Fibroblast of skin of right biceps (primary cell): ENCODE data around the gene SETX.

Experiments
- DNase-seq: peaks from one replicate; pipeline ENCODE4 v3.0.0-alpha.2; 2013

SETX gene

DNA sequence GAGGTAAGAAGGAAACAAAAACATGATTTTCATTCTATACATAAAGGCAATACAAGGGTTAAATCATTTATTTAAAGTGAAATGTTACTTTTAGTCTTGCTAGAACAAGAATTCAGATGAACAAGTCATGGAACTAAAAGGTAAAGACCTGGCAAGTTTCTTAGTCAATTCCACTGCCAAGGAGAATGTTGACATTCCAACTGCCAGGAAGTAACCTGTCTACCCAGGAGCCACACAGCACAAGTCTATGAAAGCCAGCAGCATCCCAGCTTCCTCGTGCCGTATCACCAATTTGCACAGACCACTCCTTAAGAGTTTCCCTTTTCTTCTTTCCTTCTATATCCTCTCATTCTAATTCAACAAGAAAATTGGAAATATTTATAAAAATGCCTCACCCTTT, 79.9 kb downstream of the SETX start:
- no peak for DNase-seq

DNA sequence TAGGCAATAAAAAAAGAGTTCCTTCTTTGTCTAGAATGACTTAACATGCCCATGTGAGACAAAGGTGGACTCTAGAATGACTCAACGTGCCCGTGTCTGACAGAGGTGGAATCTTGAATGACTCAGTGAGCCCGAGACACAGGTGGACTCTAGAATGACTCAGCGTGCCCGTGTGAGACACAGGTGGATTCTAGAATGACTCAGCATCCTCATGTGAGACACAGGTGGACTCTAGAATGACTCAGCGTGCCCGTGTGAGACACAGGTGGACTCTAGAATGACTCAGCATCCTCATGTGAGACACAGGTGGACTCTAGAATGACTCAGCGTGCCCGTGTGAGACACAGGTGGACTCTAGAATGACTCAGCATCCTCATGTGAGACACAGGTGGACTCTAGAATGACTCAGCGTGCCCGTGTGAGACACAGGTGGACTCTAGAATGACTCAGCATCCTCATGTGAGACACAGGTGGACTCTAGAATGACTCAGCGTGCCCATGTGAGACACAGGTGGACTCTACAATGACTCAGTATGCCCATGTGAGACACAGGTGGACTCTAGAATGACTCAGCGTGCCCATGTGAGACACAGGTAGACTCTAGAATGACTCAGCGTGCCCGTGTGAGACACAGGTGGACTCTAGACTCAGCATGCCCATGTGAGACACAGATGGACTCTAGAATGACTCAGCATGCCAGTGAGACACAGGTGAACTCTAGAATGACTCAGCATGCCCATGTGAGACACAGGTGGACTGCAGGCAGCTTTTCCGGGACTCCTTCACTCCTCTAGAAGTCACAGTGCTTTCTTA, 84.9 kb downstream of the SETX start:
- peak; percentile 17 for DNase-seq

DNA sequence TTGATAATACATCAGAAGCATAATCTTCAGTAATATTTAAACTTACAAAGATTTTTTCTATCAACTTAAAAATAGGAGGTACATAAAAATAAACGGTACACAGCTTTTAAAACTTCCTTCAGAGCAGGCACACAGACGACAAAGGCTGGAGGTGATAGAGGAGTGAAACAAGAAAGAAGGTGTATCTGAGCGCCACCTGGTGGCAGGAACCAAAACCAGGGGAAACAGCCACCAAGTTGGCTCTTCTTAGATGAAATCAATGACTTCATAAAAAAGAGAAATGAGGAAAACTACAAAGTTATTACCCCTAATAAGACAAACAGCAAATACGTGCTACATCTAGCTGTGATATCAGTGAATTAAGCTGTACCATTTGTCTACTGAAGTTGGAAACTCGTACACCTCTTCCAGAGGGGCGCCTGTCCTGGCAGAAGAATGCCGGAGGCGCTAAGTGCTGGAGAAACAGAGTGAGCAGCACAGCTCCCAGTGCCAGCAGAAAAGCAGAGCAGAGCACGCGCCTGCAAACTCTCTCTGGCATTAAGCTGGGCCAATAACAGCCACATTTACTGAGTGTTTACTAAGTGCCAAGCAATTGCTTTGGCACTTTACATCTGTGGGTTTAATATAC, 85.9 kb downstream of the SETX start:
- peak; percentile 48 for DNase-seq

DNA sequence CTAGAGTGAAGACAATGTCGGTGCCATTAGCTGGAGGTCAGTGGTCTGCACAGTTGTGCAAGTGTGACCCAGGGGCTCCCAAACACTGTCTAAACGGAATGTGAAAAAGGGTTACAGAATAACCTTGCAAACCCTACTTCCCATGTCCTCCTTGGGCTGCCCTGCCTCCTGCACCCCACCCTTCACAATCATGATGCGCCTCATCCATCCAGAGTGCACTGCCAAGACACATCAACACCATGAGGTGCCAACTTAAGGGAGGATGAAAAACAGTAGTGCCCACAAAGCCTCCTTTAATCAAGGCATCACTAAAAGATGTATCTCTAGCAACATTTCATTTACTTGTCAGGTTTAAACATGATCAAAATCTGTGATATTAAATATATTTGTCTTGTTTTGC, 87.1 kb downstream of the SETX start:
- no peak for DNase-seq

DNA sequence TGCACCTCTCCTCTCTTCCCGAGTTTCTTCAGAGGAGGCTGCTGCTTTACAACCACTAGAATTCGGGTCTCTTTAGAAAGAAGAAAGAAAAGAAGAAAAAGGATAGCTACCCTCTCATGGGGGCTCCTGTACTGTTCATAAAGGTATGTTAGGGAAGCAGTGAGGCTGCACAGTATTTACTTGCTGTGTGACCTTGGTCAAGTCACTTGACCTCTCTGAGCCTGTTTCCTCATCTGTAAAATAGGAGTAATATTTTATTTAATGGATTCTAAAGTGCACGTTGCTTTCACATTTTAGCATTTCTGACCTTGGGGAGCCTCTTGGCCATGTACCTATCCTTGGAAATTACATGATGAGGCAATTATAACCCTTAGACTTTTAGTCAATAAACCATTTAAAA, 88.8 kb downstream of the SETX start:
- DNase-seq: no peak

DNA sequence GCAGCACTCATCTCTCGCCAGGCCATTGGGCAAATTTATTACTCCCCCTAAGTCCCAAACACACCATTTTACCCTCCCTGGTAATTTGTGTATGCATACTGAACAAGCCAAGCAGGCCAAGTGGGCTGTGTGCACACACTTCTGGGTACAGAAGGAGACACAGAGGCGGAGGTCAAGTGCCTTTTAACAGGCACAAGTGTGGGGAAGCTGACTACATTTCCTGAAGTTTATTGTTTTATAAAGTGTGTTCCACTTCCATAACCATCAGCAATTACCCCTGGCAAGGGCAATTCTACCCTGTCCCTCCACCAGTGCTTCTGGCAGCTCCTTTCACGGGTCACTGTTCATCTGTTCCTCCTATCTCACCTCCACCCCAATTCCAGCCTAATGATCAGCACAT, 93.9 kb downstream of the SETX start:
- no peak for DNase-seq

DNA sequence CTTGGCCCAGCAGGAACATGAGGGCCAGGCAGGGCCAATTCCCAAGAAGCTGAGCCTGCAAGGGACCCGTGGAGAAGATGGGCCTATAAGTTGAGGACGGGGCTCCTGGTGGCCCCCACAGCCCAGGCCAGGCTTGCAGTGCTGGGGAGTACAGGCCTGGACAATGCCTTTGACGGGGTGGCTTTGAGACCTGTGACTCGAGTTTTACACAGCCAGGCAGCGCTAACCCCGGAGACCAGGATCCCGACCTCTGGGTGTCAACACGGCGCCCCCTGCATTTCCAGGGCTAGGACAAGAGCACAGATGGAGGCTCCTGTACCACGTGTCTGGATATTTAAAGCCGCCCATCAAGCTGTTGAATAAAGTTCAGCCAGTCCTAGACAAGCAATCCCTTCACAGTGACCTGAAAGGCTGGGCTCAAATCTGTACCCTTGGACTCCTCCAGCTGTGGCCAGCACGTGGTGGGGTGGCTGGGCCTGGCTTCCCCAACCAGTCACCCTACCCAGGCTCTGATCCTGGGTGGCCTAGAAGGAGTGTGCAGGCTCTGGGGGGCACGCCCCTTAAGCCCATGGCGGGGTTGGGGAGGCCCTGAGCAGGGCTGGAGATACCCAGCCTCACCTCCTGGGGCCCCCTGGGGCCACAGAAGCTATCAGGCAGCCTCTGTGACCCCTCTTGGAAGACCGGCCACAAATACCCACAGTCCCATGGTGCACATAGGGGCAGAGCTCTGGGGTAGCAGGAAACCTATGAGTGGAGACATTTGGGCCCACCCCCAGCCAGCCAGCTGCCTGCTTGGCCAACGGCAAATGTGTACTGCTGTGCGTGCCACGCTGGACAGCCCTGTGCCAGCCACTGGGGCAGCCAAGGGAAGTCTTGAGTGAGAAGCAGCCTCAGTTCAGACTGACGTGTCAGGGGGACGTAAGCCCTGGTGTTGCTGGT, 104.2 kb downstream of the SETX start:
- DNase-seq: no peak

DNA sequence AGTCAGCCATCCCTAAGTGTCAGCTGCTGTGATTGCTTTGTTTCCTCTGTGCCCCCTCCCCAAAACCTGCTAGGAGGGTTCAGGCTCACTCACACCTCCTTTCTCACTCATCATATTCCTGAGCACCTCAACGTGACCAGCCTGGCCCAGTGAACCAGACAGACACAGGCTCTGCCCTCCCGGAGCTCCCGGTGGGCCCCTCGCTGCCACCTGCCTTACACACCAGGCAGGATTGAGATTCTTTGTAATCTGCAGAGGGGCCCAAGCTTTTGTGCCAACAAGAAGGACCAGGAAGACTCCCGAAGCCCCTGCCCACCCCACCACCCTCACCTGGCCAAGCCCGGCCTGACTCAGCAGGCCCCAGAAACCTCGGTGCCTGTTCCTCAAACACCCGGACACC, 105.1 kb downstream of the SETX start:
- DNase-seq: no peak

DNA sequence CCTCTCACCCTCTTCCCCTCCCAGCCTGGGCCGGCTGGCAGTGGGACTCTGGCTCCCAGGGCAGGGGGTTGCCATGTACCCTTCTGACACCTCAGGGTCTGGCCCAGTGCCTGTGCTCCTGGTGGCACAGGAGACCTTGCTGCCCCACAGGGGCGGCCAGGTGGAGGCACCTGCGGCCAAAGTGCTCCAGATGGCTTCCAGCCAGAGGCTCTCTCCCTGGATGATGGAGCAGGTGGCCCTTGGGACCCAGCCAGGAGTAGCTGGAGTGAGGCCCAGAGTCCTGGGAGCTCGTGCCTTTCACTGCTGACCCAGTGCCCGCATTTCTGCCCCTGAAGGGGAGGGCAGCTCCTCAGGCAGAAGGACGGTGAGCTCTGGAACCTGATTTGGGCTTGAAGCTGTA, 105.7 kb downstream of the SETX start:
- DNase-seq: no peak

DNA sequence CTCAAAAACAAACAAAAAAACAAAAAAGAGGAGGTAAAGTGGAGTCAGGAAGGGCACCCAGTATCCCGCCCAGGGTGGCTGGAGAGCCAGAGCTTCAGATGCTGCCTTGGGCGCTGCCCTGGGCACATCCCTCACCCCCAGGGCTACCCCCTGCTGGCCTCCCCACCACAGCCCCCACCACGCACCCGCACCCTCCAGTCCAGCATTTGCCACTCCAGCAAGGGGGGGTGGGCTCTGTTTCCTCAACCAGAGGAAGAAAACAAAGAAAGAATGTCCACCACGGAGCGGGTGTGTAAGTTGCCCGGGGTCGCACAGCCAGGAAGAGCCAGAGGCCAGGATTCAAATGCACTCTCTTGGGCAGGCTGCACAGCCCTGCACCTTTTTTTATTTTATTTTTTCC, 106.8 kb downstream of the SETX start:
- DNase-seq: no peak

DNA sequence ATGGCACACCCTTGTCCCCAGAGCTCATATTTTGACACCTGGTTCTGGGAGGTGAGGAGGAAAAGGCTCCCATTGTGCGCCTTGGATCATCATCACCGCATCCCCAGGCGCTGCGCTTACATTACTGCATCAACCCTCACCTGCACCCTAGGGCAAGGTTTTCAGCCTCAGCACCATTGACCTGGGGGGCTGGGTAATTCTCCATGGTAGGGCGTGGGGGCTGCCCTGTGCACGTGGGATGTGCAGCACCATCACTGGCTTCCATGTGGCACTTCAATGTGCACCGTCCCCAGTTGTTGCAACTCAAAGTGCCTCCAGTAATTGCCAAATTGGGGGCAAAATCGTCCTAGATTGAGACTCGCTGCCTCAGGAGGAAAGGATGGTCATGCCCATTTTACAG, 109.3 kb downstream of the SETX start:
- DNase-seq: no peak

DNA sequence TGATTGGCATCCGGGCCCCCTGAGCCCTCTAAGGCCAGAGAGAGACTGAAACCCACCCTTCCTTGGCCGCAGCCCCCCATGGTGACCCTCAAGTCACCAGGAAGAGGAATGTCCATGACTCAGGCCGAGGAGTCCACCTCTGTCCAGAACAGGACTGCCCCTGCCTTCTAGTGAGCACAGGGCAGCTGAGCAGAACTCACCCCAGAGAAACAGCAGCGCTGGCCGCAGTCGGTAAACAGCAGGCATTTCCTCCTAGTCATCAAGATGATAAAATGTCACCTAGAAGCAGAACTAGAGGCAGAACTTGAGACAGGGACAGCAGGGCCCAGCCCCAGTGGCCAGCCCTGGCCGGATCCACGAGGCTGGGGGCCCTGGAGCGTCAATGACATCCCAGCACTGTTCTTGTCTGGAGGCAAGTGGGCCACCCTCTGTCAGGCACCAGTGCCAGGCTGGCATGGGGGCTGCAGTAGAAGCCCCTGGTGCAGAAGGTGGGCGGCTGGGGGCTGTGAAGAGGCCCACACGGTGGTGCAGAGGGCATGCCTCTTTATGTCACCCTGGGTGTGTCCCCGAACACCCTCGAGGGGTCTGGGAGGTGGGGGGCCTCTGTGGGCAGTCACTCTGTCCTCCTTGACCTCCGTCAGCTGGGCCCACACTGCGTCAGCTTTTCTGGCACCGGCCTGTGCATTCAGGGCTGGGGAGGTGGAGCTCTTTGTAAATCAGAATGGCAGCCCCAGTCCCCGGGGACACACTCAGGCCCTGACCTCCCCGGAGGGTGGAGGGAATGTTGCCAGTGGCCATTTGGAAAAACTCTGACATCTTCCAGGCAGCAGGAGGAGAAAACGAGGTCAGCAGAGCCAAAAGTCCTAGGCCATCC, 110.0 kb downstream of the SETX start:
- DNase-seq: no peak

DNA sequence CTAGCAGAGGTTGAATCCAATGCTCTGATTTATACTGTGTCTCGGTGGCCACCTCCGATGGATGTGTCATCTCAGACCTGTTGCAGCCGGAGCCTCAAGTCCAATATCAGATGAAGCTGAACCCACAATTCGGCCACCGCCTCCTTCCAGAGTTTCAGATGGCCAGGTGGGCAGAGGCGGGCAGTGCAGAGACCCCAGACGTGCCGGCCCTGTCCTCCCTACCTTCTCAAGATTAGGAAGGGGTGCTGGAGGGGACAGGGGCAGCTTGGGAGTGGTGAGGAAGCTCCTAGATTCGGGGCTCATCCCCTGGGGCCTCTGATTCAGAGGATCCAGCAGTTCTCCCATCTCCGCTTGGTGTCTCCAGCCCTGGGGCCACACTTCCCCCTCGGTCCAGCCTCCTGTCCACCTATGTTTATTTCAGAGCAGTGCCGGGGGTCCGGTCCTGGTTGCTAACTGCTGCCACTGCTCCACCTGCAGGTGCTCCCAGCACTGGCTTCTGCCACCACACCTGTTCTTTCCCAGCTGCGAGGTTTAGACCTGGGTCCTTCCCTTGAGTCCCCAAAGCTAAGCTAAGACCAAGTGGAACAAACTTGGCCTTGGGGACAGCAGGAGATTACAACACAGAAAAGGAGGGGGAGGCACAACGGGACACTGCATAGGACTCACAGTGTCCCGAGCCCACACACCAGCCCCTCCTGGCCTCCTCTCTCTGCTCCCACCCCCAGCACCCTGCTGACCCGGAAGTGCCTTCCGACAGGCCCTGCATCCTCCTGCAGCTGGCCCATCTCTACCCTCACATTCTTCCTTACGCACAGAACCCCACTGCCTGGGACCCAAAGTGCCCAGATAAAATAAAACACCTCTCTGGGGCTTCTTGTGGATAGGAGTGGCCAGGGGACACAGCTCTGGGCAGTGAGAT, 111.4 kb downstream of the SETX start:
- no peak for DNase-seq

DNA sequence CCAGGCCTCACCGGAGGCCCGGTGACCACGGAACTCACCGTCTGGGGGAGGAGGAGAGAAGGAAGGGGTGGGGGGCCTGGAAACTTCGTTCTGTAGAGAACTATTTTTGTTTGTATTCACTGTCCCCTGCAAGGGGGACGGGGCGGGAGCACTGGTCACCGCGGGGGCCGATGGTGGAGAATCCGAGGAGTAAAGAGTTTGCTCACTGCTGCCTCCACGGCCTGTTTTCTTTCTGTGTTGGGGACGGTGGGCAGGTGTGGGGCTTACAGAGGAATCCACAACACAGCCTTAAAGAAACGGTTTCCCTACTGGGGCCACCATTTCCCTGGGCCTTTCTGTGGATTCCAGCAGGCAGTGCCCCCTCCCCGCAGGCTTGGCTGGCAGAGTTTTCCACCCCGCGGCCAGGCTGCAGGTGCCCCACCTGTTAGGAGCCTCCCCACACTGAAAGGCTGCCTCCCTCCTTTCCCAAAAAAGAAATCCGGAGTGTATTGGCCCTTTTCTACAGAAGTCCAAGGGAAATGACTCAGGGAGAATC, 112.1 kb downstream of the SETX start:
- DNase-seq: no peak

DNA sequence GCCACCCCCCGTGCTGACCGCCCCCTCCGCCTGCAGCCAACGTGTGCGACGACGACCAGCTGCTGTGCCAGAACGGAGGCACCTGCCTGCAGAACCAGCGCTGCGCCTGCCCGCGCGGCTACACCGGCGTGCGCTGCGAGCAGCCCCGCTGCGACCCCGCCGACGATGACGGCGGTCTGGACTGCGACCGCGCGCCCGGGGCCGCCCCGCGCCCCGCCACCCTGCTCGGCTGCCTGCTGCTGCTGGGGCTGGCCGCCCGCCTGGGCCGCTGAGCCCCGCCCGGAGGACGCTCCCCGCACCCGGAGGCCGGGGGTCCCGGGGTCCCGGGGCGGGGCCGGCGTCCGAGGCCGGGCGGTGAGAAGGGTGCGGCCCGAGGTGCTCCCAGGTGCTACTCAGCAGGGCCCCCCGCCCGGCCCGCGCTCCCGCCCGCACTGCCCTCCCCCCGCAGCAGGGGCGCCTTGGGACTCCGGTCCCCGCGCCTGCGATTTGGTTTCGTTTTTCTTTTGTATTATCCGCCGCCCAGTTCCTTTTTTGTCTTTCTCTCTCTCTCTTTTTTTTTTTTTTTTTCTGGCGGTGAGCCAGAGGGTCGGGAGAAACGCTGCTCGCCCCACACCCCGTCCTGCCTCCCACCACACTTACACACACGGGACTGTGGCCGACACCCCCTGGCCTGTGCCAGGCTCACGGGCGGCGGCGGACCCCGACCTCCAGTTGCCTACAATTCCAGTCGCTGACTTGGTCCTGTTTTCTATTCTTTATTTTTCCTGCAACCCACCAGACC, 112.8 kb downstream of the SETX start:
- DNase-seq: no peak

DNA sequence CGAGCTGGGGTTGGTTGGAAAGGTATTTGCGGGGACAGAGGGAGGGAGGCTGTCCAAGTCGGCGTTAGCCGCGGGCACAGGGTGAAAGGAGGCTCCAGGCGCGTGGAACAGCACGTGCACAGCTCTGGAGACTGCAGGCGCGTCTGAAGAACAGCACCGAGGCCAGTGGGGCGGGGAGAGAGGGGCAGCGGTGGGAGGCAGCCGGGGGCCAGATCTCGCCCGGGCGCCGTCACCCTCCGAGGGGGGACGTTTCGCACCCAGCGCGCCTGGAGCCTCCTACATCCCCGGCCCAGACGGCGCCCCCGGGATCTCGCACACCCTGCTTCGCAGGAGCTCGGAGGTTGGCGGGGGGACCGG, 113.3 kb downstream of the SETX start:
- DNase-seq: no peak

DNA sequence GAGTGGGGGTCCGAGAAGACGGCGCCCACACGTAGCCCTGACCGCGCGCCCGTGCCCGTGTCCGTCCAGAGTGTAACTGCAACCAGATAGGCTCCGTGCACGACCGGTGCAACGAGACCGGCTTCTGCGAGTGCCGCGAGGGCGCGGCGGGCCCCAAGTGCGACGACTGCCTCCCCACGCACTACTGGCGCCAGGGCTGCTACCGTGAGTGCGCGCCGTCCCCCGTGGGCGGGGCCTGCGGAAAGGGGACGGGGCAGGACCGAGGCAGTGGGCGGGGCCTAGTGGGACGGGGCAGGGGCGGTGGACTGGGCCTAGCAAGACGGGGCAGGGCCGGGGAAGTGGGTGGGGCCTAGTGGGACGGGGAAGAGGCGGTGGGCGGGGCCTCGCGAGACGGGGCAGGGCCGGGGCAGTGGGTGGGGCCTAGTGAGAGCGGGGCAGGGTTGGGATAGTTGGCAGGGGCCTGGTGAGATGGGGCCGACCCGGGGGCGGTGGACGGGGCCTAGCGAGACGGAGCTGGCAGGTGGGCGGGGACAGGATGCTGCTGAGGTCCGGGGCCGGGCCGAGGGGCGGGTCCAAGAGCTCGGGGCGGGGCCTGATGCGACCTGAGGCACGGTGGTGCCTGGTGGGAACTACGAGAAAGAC, 113.8 kb downstream of the SETX start:
- peak; percentile 81 for DNase-seq

DNA sequence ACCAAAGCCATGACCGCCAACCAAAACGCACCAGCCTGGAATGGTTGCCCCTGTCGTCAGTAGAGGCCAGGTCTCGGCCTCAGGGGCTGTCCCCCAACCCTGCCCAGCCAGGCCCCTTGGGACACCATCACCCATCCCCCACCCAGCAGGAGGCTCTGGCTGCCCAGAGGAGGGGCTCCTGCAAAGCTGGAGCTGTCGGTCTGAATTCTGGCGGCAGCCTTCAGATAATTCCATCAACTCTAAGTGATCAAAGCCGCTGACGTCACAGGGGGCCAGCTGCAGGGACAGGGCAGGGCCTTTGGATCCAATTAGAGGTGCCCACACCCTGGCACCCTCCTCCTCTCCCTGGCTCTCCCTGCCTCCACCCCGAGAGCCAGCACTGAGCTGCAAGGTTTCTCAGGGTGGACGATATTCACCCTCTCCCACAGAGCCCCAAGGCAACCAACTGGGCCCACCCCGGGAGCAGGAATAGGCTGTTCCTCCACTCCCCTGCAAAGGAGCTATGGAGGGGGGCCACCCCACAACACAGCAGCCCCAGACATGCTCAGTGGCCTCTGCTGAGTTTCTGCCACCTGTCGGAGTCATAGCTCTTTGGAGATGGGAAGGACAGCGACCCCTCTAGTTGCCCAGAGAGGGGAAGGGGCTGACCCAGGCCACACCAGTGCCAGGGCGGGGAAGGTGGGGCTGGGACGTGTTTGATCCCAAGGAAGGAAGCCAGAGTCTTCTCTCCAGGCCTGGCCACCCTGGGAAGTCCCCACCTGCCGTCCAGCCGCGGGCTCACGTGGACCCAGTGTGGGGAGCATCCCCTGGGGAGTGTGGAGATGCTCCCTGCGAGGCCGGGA, 114.6 kb downstream of the SETX start:
- no peak for DNase-seq

DNA sequence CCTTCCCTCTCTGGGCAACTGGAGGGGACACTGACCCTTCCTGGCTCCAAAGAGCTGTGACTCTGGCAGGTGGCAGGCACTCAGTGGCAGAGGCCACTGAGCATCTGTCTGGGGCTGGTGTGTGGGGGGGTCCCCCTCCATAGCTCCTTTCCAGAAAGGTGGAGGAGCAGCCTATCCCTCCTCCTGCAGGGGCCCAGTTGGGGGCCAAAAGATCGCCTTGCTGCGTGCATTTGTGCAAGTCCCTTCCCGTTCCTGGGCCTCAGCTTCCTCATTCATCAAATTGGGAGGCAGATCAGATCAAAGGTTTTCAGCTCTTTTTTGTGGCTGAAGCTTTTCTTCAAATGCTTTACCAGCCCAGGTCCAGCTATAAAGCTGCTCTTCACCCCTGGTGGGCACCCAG, 115.3 kb downstream of the SETX start:
- DNase-seq: no peak
